ENCODE data around the gene ARHGEF17.

DNA sequence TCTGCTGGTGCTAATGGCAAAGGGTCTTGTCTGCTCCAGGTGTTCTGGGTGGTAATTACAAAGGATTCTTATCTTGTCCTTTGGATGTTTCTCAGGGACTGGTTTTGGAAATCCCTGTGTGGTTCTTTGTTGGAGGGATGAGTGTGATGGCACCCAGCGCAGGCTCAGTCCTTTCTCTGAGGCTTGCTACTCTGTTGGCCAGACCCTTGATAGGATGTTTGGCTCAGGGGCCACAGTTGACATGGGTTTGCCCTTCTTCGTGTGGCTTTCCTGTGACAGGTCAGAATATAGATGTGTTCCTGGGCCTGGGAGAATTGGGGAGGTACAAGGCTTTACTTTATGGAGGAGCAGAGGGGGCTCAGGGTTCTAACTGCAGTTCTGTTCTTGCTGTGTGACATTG is 4.0 kb downstream of the ARHGEF17 start:
- TF ChIP-seq, protein P1, sequence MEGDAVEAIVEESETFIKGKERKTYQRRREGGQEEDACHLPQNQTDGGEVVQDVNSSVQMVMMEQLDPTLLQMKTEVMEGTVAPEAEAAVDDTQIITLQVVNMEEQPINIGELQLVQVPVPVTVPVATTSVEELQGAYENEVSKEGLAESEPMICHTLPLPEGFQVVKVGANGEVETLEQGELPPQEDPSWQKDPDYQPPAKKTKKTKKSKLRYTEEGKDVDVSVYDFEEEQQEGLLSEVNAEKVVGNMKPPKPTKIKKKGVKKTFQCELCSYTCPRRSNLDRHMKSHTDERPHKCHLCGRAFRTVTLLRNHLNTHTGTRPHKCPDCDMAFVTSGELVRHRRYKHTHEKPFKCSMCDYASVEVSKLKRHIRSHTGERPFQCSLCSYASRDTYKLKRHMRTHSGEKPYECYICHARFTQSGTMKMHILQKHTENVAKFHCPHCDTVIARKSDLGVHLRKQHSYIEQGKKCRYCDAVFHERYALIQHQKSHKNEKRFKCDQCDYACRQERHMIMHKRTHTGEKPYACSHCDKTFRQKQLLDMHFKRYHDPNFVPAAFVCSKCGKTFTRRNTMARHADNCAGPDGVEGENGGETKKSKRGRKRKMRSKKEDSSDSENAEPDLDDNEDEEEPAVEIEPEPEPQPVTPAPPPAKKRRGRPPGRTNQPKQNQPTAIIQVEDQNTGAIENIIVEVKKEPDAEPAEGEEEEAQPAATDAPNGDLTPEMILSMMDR (conservative IDR thresholded peaks at IDR 0.05 in 1 of 2, IDR thresholded peaks at IDR 0.05 in 1 of 2; ENCODE audit: extremely low read depth in 1 of 2, insufficient read depth in 1 of 2, low read depth in 1 of 2, low read length in 2 of 2) = no peak
- no peak for TF ChIP-seq EZH2 (IDR thresholded peaks at IDR 0.05; ENCODE audit: borderline replicate concordance, low read length)

Measured in mammary epithelial cell (primary cell).